Neural progenitor cell (in vitro differentiated cells): Measurements from ENCODE around the gene EGLN3. TPM values are rescaled to one million over a fixed set of nuclear protein-coding genes. Genes with fewer than 3 reads are reported as not detected.

Experiments
- DNase-seq: peaks from one replicate; pipeline ENCODE4 v3.0.0-alpha.2; 2016; ENCODE audit warnings: low spot score
- H2AFZ ChIP-seq: fragments of 200-600 bp; sonication (generic); replicated peaks from 2 replicates; pipeline ENCODE4 v1.6.1; 2016; ENCODE audit warnings: antibody characterized with exemption
- H3F3A ChIP-seq: fragments of 200-600 bp; sonication (generic); 2 replicates; pipeline ENCODE4 v1.6.1; 2016; ENCODE audit warnings: antibody characterized with exemption, low read depth
- H3K27ac ChIP-seq: fragments of 200-600 bp; sonication (generic); 2 replicates; pipeline ENCODE4 v1.5.1; 2016; ENCODE audit warnings: mild to moderate bottlenecking
- H3K27me3 ChIP-seq: fragments of 200-600 bp; sonication (generic); 2 replicates; pipeline ENCODE4 v1.6.1; 2016; ENCODE audit warnings: mild to moderate bottlenecking, moderate library complexity
- H3K36me3 ChIP-seq: fragments of 200-600 bp; sonication (generic); 2 replicates; pipeline ENCODE4 v1.5.1; 2016
- H3K4me1 ChIP-seq: fragments of 200-600 bp; sonication (generic); 2 replicates; pipeline ENCODE4 v1.6.1; 2016; ENCODE audit warnings: mixed run types
- H3K4me2 ChIP-seq: fragments of 200-600 bp; sonication (generic); 2 replicates; pipeline ENCODE4 v1.6.1; 2016
- H3K4me3 ChIP-seq: fragments of 200-600 bp; sonication (generic); 2 replicates; pipeline ENCODE4 v1.5.1; 2016
- H3K79me2 ChIP-seq: fragments of 200-600 bp; sonication (generic); 2 replicates; pipeline ENCODE4 v1.6.1; 2016; ENCODE audit warnings: low read depth
- H3K9ac ChIP-seq: fragments of 200-600 bp; sonication (generic); 2 replicates; pipeline ENCODE4 v1.6.1; 2016
- H3K9me3 ChIP-seq: fragments of 200-600 bp; sonication (generic); 2 replicates; pipeline ENCODE4 v1.5.1; 2016; ENCODE audit warnings: low read depth
- H4K20me1 ChIP-seq: fragments of 200-600 bp; sonication (generic); 2 replicates; pipeline ENCODE4 v1.6.1; 2016; ENCODE audit warnings: low read depth
- H3K27ac Mint-ChIP-seq: 3 replicates; pipeline ENCODE4 v1.8.0; 2021; ENCODE audit warnings: mixed read lengths
- H3K27me3 Mint-ChIP-seq: 2 replicates; pipeline ENCODE4 v1.8.0; 2022; ENCODE audit warnings: low read depth, mild to moderate bottlenecking, inconsistent platforms, moderate library complexity, mixed read lengths; ENCODE audit not compliant: insufficient read depth
- H3K36me3 Mint-ChIP-seq: 3 replicates; pipeline ENCODE4 v1.8.0; 2021; ENCODE audit warnings: mixed read lengths
- H3K4me1 Mint-ChIP-seq: 3 replicates; pipeline ENCODE4 v1.8.0; 2021; ENCODE audit warnings: mixed read lengths
- H3K4me3 Mint-ChIP-seq: 3 replicates; pipeline ENCODE4 v1.8.0; 2021; ENCODE audit warnings: mild to moderate bottlenecking, moderate library complexity, mixed read lengths
- H3K9me3 Mint-ChIP-seq: 3 replicates; pipeline ENCODE4 v1.8.0; 2020; ENCODE audit warnings: mixed read lengths
- EZH2 ChIP-seq: fragments of 200-600 bp; sonication (generic); IDR thresholded peaks from 2 replicates; pipeline ENCODE4 v1.6.1; 2017; ENCODE audit warnings: antibody characterized with exemption, mild to moderate bottlenecking, moderate library complexity
- EZH2phosphoT487 ChIP-seq: fragments of 200-600 bp; sonication (generic); IDR thresholded peaks from 2 replicates; pipeline ENCODE4 v1.6.1; 2017; ENCODE audit warnings: antibody characterized with exemption
- total RNA-seq: library from RNA; depleted of rRNA; stranded (reverse); fragments of >200 nt; gene quantifications from 2 replicates; pipeline ENCODE4 v1.2.3, GENCODE V29; 2015; ENCODE audit warnings: low replicate concordance
- TF ChIP-seq, protein P1 (sequence below): fragments of 200-600 bp; sonication (generic); IDR thresholded peaks from 2 replicates; pipeline ENCODE4 v1.5.1; 2017; ENCODE audit warnings: antibody characterized with exemption, mild to moderate bottlenecking

The EGLN3 gene
- total RNA-seq, 1 donor from 2014 or later = 73.5 TPM

- no peak overlapping the region for H3K27ac Mint-ChIP-seq
- no peaks in the 10 kb centered on the region for H3K4me1 ChIP-seq
- no peak overlapping the region for H3K9ac ChIP-seq
- TF ChIP-seq, protein P1, sequence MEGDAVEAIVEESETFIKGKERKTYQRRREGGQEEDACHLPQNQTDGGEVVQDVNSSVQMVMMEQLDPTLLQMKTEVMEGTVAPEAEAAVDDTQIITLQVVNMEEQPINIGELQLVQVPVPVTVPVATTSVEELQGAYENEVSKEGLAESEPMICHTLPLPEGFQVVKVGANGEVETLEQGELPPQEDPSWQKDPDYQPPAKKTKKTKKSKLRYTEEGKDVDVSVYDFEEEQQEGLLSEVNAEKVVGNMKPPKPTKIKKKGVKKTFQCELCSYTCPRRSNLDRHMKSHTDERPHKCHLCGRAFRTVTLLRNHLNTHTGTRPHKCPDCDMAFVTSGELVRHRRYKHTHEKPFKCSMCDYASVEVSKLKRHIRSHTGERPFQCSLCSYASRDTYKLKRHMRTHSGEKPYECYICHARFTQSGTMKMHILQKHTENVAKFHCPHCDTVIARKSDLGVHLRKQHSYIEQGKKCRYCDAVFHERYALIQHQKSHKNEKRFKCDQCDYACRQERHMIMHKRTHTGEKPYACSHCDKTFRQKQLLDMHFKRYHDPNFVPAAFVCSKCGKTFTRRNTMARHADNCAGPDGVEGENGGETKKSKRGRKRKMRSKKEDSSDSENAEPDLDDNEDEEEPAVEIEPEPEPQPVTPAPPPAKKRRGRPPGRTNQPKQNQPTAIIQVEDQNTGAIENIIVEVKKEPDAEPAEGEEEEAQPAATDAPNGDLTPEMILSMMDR = no peak
- TF ChIP-seq EZH2 (no peak), EZH2phosphoT487 (no peak)
- H3K27me3 ChIP-seq = no peaks in the 10 kb centered on the region
- H3F3A ChIP-seq = peaks cover 10% of the 10 kb centered on the region
- no peak overlapping the region for H3K4me3 Mint-ChIP-seq
- no peaks in the 10 kb centered on the region for H3K9me3 Mint-ChIP-seq
- H3K4me1 Mint-ChIP-seq = no peaks in the 10 kb centered on the region
- H3K4me2 ChIP-seq = no peak overlapping the region
- no peak overlapping the region for H2AFZ ChIP-seq
- no peaks in the 10 kb centered on the region for H3K9me3 ChIP-seq
- H3K79me2 ChIP-seq = peaks cover 38% of the 10 kb centered on the region
- no peaks in the 10 kb centered on the region for H4K20me1 ChIP-seq
- H3K36me3 ChIP-seq = peaks cover 40% of the 10 kb centered on the region
- H3K4me3 ChIP-seq = no peak overlapping the region
- H3K36me3 Mint-ChIP-seq = peaks cover 33% of the 10 kb centered on the region
- DNase-seq = no peak
- no peak overlapping the region for H3K27ac ChIP-seq
- peaks cover 2% of the 10 kb centered on the region for H3K27me3 Mint-ChIP-seq
These were observed 26.2 kb downstream of the EGLN3 start for GRCh38 chr14:33924566-33925100.

DNA sequence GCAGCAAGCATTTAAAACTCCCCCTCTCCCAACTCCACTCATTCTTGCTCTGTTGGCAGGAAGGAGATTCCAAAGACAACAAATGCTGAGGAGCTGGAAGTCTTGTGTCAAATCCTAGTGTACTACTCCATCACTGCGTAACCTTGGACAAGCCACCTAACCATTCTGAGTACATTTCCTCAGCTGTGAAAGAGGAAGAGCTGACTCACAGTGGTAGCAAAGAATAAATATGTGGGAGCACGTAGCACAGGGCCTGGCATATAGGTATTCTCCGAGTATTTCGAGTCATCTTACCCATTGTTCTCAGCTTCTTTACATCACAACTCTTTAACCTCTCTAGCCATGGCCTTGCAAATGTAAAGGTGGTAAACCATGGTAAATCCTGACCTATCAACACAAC, 28.7 kb downstream of the EGLN3 start:
- Histone ChIP-seq H3K27me3 (no peaks in the 10 kb centered on the region), H3K36me3 (peaks cover 25% of the 10 kb centered on the region), H3K4me3 (no peak overlapping the region), H2AFZ (no peak overlapping the region), H3K9ac (no peak overlapping the region), H3K4me1 (no peaks in the 10 kb centered on the region), H3K27ac (no peak overlapping the region), H3K4me2 (no peak overlapping the region), H3F3A (peaks cover 10% of the 10 kb centered on the region), H4K20me1 (no peaks in the 10 kb centered on the region), H3K9me3 (no peaks in the 10 kb centered on the region), H3K79me2 (peaks cover 13% of the 10 kb centered on the region)
- no peaks in the 10 kb centered on the region for H3K27me3 Mint-ChIP-seq
- H3K9me3 Mint-ChIP-seq = no peaks in the 10 kb centered on the region
- H3K4me3 Mint-ChIP-seq = no peak overlapping the region
- no peak for DNase-seq
- TF ChIP-seq EZH2 (no peak), EZH2phosphoT487 (no peak)
- TF ChIP-seq, protein P1 = no peak
- H3K4me1 Mint-ChIP-seq = no peaks in the 10 kb centered on the region
- no peak overlapping the region for H3K27ac Mint-ChIP-seq
- peaks cover 19% of the 10 kb centered on the region for H3K36me3 Mint-ChIP-seq

GRCh38 chr14:33918256-33918655, 32.6 kb downstream of the EGLN3 start:
- Histone ChIP-seq H4K20me1 (no peaks in the 10 kb centered on the region), H3K4me3 (no peak overlapping the region), H3K27ac (no peak overlapping the region), H2AFZ (no peak overlapping the region), H3K36me3 (no peaks in the 10 kb centered on the region), H3K4me2 (no peak overlapping the region), H3K9me3 (no peaks in the 10 kb centered on the region), H3K9ac (no peak overlapping the region), H3K27me3 (no peaks in the 10 kb centered on the region), H3K4me1 (no peaks in the 10 kb centered on the region), H3K79me2 (no peaks in the 10 kb centered on the region), H3F3A (peaks cover 4% of the 10 kb centered on the region)
- Mint-ChIP-seq H3K9me3 (no peaks in the 10 kb centered on the region), H3K4me1 (no peaks in the 10 kb centered on the region), H3K27ac (no peak overlapping the region), H3K27me3 (no peaks in the 10 kb centered on the region), H3K4me3 (no peak overlapping the region), H3K36me3 (peaks cover 4% of the 10 kb centered on the region)
- TF ChIP-seq EZH2phosphoT487 (no peak), EZH2 (no peak)
- TF ChIP-seq, protein P1 = no peak
- DNase-seq = no peak
